Right ventricle myocardium superior (tissue), 1 donor: ENCODE data around the gene SKP1. TPM values are rescaled to one million over a fixed set of nuclear protein-coding genes. Genes with fewer than 3 reads are reported as not detected.

Experiments used
- ATAC-seq: fragments of 200-7000 bp; cut with Tn5 transposase; one replicate; pipeline ENCODE4 v1.9.1; 2020; ENCODE audit warnings: mild to moderate bottlenecking; ENCODE audit not compliant: poor library complexity
- DNase-seq: peaks from one replicate; pipeline ENCODE4 v3.0.0-alpha.2; 2020
- intact Hi-C: fragments of 100-400 bp; cut with DNase I; formaldehyde crosslinking; loops from one replicate; pipeline ENCODE4 v1.11.2; 2022
- total RNA-seq: library from RNA; stranded (reverse); fragmentation: NEBNext Ultra II Directional; extraction: Animal tissue kit (Norgen Biotek cat#: 25700); gene quantifications from one replicate; pipeline ENCODE4 v1.2.1, GENCODE V29; 2021
- donor health status: DM: no; HTN: yes; CAD: no; lungs with severe emphysema.

The SKP1 gene
- total RNA-seq, 1 donor from 2014 or later: 424 TPM

- ATAC-seq: no peak
- DNase-seq: no peak
- intact Hi-C loops: no loop called here
Observed at GRCh38 chr5:134120386-134121138, 56.2 kb downstream of the SKP1 start.

GRCh38 chr5:134119720-134120119, 57.0 kb downstream of the SKP1 start:
- intact Hi-C loops: no loop called here

GRCh38 chr5:134118212-134118835, 58.4 kb downstream of the SKP1 start:
- intact Hi-C loops: no loop called here
- no peak for ATAC-seq

More at GRCh38 chr5:134119720-134120119, 57.0 kb downstream of the SKP1 start:
- no peak for ATAC-seq
- DNase-seq: no peak

GRCh38 chr5:134116789-134117761, 59.7 kb downstream of the SKP1 start:
- intact Hi-C loops: no loop called here
- no peak for DNase-seq
- ATAC-seq: peak; percentile 26

More at GRCh38 chr5:134118212-134118835, 58.4 kb downstream of the SKP1 start:
- DNase-seq: no peak

GRCh38 chr5:134116286-134116685, 60.5 kb downstream of the SKP1 start:
- ATAC-seq (no peak), DNase-seq (no peak)
- intact Hi-C loops: no loop called here

GRCh38 chr5:134115806-134116175, 61.0 kb downstream of the SKP1 start:
- intact Hi-C loops: no loop called here
- no peak for ATAC-seq
- DNase-seq: no peak

- DNase-seq (no peak), ATAC-seq (no peak)
- intact Hi-C loops: no loop called here
Observed at GRCh38 chr5:134114886-134115805, 61.6 kb downstream of the SKP1 start.

- peak; percentile 79 for DNase-seq
- intact Hi-C loops: no loop called here
- peak; percentile 96 for ATAC-seq
Observed at GRCh38 chr5:134113902-134114875, 62.6 kb downstream of the SKP1 start, which contains the start of gene TCF7. TSS of gene TCF7 (plus strand) at chr5:134114681. CDS start at chr5:134114907, 226 bp downstream.

GRCh38 chr5:134113363-134113889, 63.3 kb downstream of the SKP1 start:
- intact Hi-C loops: no loop called here
- DNase-seq (no peak), ATAC-seq (no peak)

GRCh38 chr5:134112726-134113362, 63.9 kb downstream of the SKP1 start:
- DNase-seq (no peak), ATAC-seq (no peak)
- intact Hi-C loops: no loop called here

- ATAC-seq (no peak), DNase-seq (no peak)
- intact Hi-C loops: no loop called here
Observed at GRCh38 chr5:134111741-134112647, 64.8 kb downstream of the SKP1 start.

- intact Hi-C loops: no loop called here
- no peak for ATAC-seq
- DNase-seq: no peak
Observed at GRCh38 chr5:134110382-134110781, 66.4 kb downstream of the SKP1 start.

GRCh38 chr5:134107779-134108178, 69.0 kb downstream of the SKP1 start:
- intact Hi-C loops: no loop called here
- DNase-seq: no peak
- ATAC-seq: no peak

GRCh38 chr5:134106991-134107701, 69.6 kb downstream of the SKP1 start:
- ATAC-seq (no peak), DNase-seq (peak; percentile 18)
- intact Hi-C loops: no loop called here
